ENCODE results near the gene SUFU. TPM values are rescaled to one million over a fixed set of nuclear protein-coding genes. Genes with fewer than 3 reads are reported as not detected.

The SUFU gene
- total RNA-seq, 4 donors from 2014 or later: 6.5 to 11.0 (median 9.2) TPM

- DNase-seq: no peak
- no peaks in the 10 kb centered on the region for H3K36me3 ChIP-seq
- H3K9me3 ChIP-seq: no peaks in the 10 kb centered on the region
- peak overlapping the region in 2 of 4 donors; percentile 23 to 26 for H3K4me3 ChIP-seq
- no peaks in the 10 kb centered on the region for H3K27me3 ChIP-seq
- peaks cover 0 to 52% (median 17%) of the 10 kb centered on the region in 4 donors for H3K4me1 ChIP-seq
- TF ChIP-seq POLR2A (IDR thresholded peaks at IDR 0.05) (no peak), CTCF (IDR thresholded peaks at IDR 0.05) (no peak)
- H3K27ac ChIP-seq: peak overlapping the region; percentile 45 to 63 (median 60)
These were observed 170.8 kb downstream of the SUFU start for GRCh38 chr10:102674566-102674965.

GRCh38 chr10:102675011-102675665, 171.4 kb downstream of the SUFU start:
- no peaks in the 10 kb centered on the region for H3K9me3 ChIP-seq
- H3K27ac ChIP-seq: peak overlapping the region; percentile 45 to 61 (median 54)
- H3K4me3 ChIP-seq: no peak overlapping the region
- TF ChIP-seq CTCF (IDR thresholded peaks at IDR 0.05): no peak
- TF ChIP-seq POLR2A (IDR thresholded peaks at IDR 0.05): no peak
- DNase-seq: peak in 1 of 3 donors; percentile 39
- H3K27me3 ChIP-seq: no peaks in the 10 kb centered on the region
- H3K36me3 ChIP-seq: no peaks in the 10 kb centered on the region
- H3K4me1 ChIP-seq: peaks cover 0 to 46% (median 17%) of the 10 kb centered on the region in 4 donors

- Histone ChIP-seq H3K36me3 (no peaks in the 10 kb centered on the region), H3K27ac (peak overlapping the region; percentile 29 to 61 (median 54)), H3K4me1 (peaks cover 0 to 46% (median 17%) of the 10 kb centered on the region in 4 donors), H3K4me3 (no peak overlapping the region), H3K9me3 (no peaks in the 10 kb centered on the region), H3K27me3 (no peaks in the 10 kb centered on the region)
- no peak for TF ChIP-seq POLR2A (IDR thresholded peaks at IDR 0.05)
- peak in 2 of 3 donors; percentile 64 to 66 for DNase-seq
These were observed 172.1 kb downstream of the SUFU start for GRCh38 chr10:102675666-102676533.

- peak in 1 of 3 donors; percentile 32 for DNase-seq
- Histone ChIP-seq H3K9me3 (no peaks in the 10 kb centered on the region), H3K27ac (peak overlapping the region; percentile 22 to 61 (median 40)), H3K4me3 (no peak overlapping the region), H3K36me3 (no peaks in the 10 kb centered on the region), H3K27me3 (no peaks in the 10 kb centered on the region), H3K4me1 (peaks cover 0 to 46% (median 17%) of the 10 kb centered on the region in 4 donors)
- TF ChIP-seq POLR2A (IDR thresholded peaks at IDR 0.05): no peak
- TF ChIP-seq CTCF (IDR thresholded peaks at IDR 0.05): no peak
These were observed 173.0 kb downstream of the SUFU start for GRCh38 chr10:102676534-102677315.

GRCh38 chr10:102677331-102678067, 173.7 kb downstream of the SUFU start:
- H3K36me3 ChIP-seq: no peaks in the 10 kb centered on the region
- no peaks in the 10 kb centered on the region for H3K27me3 ChIP-seq
- no peak overlapping the region for H3K4me3 ChIP-seq
- TF ChIP-seq POLR2A (IDR thresholded peaks at IDR 0.05): no peak
- no peak for TF ChIP-seq CTCF (IDR thresholded peaks at IDR 0.05)
- H3K9me3 ChIP-seq: no peaks in the 10 kb centered on the region
- peak in 2 of 3 donors; percentile 7 to 38 for DNase-seq
- H3K27ac ChIP-seq: peak overlapping the region in 3 of 4 donors; percentile 22 to 61 (median 59)
- H3K4me1 ChIP-seq: peaks cover 0 to 46% (median 17%) of the 10 kb centered on the region in 4 donors

Data from Peyer's patch (tissue), 4 donors.